ENCODE measurements around the gene GABRG2.

The GABRG2 gene

DNA sequence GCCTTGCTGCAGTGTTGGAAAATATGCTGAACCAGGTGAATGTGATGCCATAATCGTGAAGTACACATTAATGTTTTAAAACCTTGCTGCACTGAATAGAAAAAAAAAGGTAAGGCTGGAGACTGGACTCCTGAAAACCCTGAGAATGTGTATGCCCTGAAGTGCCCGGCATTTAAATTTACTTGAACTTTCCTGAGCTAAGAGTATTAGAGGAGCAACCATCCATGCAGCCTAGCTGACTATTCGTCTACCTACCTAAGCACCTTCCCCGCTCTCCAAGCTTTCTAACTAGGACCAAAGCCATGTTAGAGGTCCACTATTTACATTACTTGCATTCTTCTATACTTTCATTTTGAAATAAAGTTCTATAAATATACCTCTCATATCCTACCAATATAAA, 1.4 kb downstream of the GABRG2 start:
- TF ChIP-seq, protein P1, sequence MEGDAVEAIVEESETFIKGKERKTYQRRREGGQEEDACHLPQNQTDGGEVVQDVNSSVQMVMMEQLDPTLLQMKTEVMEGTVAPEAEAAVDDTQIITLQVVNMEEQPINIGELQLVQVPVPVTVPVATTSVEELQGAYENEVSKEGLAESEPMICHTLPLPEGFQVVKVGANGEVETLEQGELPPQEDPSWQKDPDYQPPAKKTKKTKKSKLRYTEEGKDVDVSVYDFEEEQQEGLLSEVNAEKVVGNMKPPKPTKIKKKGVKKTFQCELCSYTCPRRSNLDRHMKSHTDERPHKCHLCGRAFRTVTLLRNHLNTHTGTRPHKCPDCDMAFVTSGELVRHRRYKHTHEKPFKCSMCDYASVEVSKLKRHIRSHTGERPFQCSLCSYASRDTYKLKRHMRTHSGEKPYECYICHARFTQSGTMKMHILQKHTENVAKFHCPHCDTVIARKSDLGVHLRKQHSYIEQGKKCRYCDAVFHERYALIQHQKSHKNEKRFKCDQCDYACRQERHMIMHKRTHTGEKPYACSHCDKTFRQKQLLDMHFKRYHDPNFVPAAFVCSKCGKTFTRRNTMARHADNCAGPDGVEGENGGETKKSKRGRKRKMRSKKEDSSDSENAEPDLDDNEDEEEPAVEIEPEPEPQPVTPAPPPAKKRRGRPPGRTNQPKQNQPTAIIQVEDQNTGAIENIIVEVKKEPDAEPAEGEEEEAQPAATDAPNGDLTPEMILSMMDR (IDR thresholded peaks at IDR 0.05): no peak

DNA sequence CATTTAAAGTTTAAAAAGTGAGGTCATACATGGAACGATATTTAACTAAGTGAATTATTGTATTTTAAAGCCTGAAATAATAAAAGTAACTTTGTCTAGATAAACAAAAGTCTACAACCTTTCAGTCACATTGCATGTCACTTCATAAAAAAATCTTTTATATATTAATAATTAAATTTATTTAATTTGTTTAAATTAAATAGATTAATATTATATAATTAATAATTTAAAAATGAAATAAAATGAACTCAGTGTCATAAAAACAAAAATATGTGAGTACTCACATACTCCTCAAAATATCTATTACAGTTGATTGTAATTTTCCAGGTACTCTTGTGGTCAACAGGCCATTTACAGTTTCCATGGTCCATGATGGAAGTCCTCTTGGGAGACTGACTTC, 11.2 kb downstream of the GABRG2 start:
- TF ChIP-seq, protein P1 (IDR thresholded peaks at IDR 0.05): no peak

DNA sequence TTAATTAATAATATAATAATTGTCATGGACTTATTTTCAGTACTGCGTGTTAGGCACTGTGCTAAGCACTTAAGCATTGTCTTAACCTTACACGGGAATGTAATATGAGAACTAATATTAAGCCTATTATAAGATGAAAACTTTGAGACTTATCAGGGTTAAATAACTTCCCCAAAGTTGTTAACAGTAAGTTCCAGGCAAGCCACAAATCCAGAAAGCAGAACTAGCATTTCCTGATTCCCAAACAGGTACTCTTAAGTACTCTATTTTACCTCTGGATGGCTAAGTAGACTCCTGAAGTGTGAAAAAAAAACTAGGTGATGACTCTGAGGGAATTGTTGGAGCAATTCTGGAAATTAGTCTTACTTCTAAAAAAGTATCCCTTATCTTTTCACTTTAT, 23.8 kb downstream of the GABRG2 start:
- TF ChIP-seq, protein P1 (IDR thresholded peaks at IDR 0.05): no peak

DNA sequence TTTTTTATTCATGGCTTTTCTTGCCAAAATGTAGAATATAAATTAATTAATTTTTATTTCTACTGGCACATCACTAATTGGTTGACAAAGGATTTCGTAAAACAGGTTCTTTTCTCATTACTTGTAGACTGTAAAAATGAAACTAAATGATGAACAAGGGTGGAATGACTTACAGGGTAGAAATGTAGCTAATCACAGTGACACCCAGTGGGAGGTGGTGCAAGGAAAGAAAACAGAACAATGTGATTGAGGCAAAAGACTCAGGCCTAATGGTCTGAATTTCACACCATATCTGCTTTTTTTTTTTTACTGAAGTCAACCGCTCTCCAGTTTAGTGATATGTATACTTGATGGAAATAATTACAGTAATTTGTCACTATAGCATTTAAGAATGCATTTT, 28.9 kb downstream of the GABRG2 start:
- TF ChIP-seq, protein P1 (IDR thresholded peaks at IDR 0.05): no peak

DNA sequence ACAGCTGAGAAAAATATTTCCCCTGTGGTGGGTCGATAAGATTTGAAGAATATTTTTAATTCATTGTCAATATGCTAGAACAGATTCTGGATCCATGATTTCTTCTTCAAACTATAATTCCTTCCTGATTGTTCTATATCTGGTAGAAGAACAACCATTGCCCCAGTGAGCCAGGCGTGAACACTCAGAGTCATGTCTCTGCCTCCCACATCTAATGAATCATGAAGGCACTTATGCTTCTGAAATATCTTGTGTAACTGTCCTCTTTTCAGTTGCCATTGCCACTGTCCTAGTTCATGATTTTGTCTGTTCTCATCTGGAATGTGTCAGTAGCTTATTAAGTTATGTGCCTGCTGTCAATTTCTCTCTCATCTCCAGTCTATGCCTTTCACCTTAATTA, 40.0 kb downstream of the GABRG2 start:
- TF ChIP-seq, protein P1 (IDR thresholded peaks at IDR 0.05): no peak

DNA sequence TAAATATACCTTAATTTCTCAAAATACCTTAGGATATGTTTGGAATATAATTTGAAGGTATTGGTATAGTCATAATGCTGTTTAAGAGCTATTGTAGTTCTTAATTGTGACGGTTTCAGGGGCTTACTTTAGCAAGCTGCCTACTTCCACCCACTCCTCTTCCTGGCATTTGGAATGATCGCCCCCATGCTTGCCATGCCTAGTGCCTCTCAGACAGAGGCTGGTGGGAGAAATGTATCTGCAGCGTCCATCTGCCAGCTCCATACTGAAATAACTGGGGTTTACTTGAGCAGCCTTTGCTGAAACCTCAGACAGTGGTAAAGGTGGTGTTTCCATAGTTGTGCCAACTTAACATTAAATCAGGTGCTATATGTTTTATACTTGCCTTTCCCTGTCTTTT, 52.2 kb downstream of the GABRG2 start:
- TF ChIP-seq, protein P1 (IDR thresholded peaks at IDR 0.05): no peak

DNA sequence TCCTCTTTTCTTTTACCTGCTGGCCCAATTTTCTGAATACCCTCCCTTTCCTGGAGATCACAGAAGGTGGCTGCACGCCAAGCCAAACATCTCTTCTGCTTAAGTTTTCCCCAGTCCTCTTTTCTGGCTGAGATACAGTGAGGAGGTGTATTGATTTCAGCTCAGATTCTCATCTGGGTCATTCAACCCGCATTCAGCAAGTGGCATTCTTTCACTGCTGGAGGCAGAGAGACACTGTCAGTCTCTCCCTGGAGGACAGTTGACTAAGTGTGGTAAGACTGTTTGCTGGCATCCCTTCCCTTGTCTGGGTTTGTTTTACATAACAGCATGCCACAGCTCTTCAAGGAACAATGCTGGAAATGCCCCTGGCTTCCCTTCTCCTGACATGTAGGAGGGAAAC, 60.5 kb downstream of the GABRG2 start:
- TF ChIP-seq, protein P1 (IDR thresholded peaks at IDR 0.05): no peak

DNA sequence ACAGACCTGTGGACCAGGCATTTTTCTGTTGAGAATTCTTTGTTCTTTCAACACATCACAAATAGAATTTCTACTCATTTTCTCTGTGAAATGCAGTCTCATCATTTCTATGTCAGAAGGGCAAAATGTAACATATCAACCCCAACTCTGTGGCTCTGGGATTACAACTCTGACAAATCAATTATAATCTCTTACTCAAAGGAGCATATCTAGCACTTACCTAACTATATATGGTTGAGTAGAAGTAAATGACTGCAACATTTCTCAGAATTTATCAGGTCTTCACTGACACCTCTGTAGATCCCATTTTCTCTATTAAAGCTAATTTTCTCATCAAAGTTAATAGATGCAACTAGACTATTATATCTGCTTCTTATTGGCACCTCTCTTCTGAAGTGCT, 64.8 kb downstream of the GABRG2 start:
- TF ChIP-seq, protein P1 (IDR thresholded peaks at IDR 0.05): no peak

Data from LNCAP (cell line).